IPS-20b (cell line): ENCODE results near the gene PCBD2.
"Not testable (repeated sequence)": the region's sequence is repeated elsewhere in the genome, so short reads cannot be mapped to it uniquely, and the experiment has no call there.

Source experiments
- H3K27ac ChIP-seq: one replicate; pipeline ENCODE4 v1.5.1; 2013; ENCODE audit warnings: low read length
- H3K27me3 ChIP-seq: 2 replicates; pipeline ENCODE4 v1.6.1; 2013; ENCODE audit warnings: mild to moderate bottlenecking, low read length, inconsistent platforms; ENCODE audit not compliant: insufficient read depth
- H3K36me3 ChIP-seq: 2 replicates; pipeline ENCODE4 v1.6.1; 2013; ENCODE audit warnings: low read depth, mild to moderate bottlenecking, inconsistent platforms, low read length, moderate library complexity; ENCODE audit not compliant: insufficient read depth
- H3K4me1 ChIP-seq: 2 replicates; pipeline ENCODE4 v1.6.1; 2013; ENCODE audit warnings: mild to moderate bottlenecking, control low read depth, inconsistent platforms, low read length, moderate library complexity; ENCODE audit not compliant: insufficient read depth
- H3K4me3 ChIP-seq: 2 replicates; pipeline ENCODE4 v1.5.1; 2013; ENCODE audit warnings: mild to moderate bottlenecking, low read length, inconsistent platforms
- H3K9ac ChIP-seq: 2 replicates; pipeline ENCODE4 v1.6.1; 2013; ENCODE audit warnings: low read depth, mild to moderate bottlenecking, inconsistent platforms, low read length, moderate library complexity
- H3K9me3 ChIP-seq: 2 replicates; pipeline ENCODE4 v1.6.1; 2013; ENCODE audit warnings: mild to moderate bottlenecking, low read depth, low read length, inconsistent platforms; ENCODE audit not compliant: insufficient read depth

The PCBD2 gene

GRCh38 chr5:134881711-134882110, 23.2 kb upstream of the PCBD2 start:
- H3K9ac ChIP-seq, H3K9me3 ChIP-seq, H3K4me1 ChIP-seq, H3K36me3 ChIP-seq, H3K27me3 ChIP-seq, H3K4me3 ChIP-seq, H3K27ac ChIP-seq: not testable (repeated sequence)

GRCh38 chr5:134887593-134888159, 17.3 kb upstream of the PCBD2 start:
- Histone ChIP-seq H3K9ac (no peak overlapping the region), H3K27me3 (no peaks in the 10 kb centered on the region), H3K4me3 (no peak overlapping the region), H3K4me1 (no peaks in the 10 kb centered on the region), H3K36me3 (no peaks in the 10 kb centered on the region), H3K9me3 (no peaks in the 10 kb centered on the region), H3K27ac (no peak overlapping the region)

- Histone ChIP-seq H3K4me3 (no peak overlapping the region), H3K9ac (no peak overlapping the region), H3K4me1 (no peaks in the 10 kb centered on the region), H3K9me3 (no peaks in the 10 kb centered on the region), H3K36me3 (no peaks in the 10 kb centered on the region), H3K27ac (no peak overlapping the region), H3K27me3 (no peaks in the 10 kb centered on the region)
Observed at GRCh38 chr5:134889335-134889734, 15.6 kb upstream of the PCBD2 start.

GRCh38 chr5:134891473-134891872, 13.5 kb upstream of the PCBD2 start:
- Histone ChIP-seq H3K36me3 (no peaks in the 10 kb centered on the region), H3K27me3 (no peaks in the 10 kb centered on the region), H3K4me3 (no peak overlapping the region), H3K9ac (no peak overlapping the region), H3K4me1 (no peaks in the 10 kb centered on the region), H3K9me3 (no peaks in the 10 kb centered on the region), H3K27ac (no peak overlapping the region)

GRCh38 chr5:134892282-134892681, 12.6 kb upstream of the PCBD2 start:
- Histone ChIP-seq H3K4me1 (no peaks in the 10 kb centered on the region), H3K9ac (no peak overlapping the region), H3K27ac (no peak overlapping the region), H3K4me3 (no peak overlapping the region), H3K9me3 (no peaks in the 10 kb centered on the region), H3K27me3 (no peaks in the 10 kb centered on the region), H3K36me3 (no peaks in the 10 kb centered on the region)

GRCh38 chr5:134892926-134893325, 12.0 kb upstream of the PCBD2 start:
- Histone ChIP-seq H3K27ac (no peak overlapping the region), H3K36me3 (no peaks in the 10 kb centered on the region), H3K9ac (no peak overlapping the region), H3K4me1 (no peaks in the 10 kb centered on the region), H3K27me3 (no peaks in the 10 kb centered on the region), H3K4me3 (no peak overlapping the region), H3K9me3 (no peaks in the 10 kb centered on the region)

- Histone ChIP-seq H3K27ac (no peak overlapping the region), H3K4me3 (no peak overlapping the region), H3K9me3 (no peaks in the 10 kb centered on the region), H3K9ac (no peak overlapping the region), H3K4me1 (no peaks in the 10 kb centered on the region), H3K27me3 (no peaks in the 10 kb centered on the region), H3K36me3 (no peaks in the 10 kb centered on the region)
Observed at GRCh38 chr5:134893748-134894505, 11.0 kb upstream of the PCBD2 start.

- Histone ChIP-seq H3K9me3 (no peaks in the 10 kb centered on the region), H3K27me3 (no peaks in the 10 kb centered on the region), H3K27ac (no peak overlapping the region), H3K4me1 (peaks cover 5% of the 10 kb centered on the region; the same call in 1 of the 2 replicates), H3K4me3 (no peak overlapping the region), H3K9ac (no peak overlapping the region), H3K36me3 (peaks cover 7% of the 10 kb centered on the region; the same call in 1 of the 2 replicates)
Observed at GRCh38 chr5:134902071-134902801, 2.7 kb upstream of the PCBD2 start.

- Histone ChIP-seq H3K36me3 (peaks cover 14% of the 10 kb centered on the region), H3K9ac (peak overlapping the region; percentile 96), H3K9me3 (no peaks in the 10 kb centered on the region), H3K4me3 (peak overlapping the region; percentile 94), H3K27ac (peak overlapping the region; percentile 46), H3K27me3 (no peaks in the 10 kb centered on the region), H3K4me1 (peaks cover 5% of the 10 kb centered on the region; the same call in 1 of the 2 replicates)
Observed at GRCh38 chr5:134905246-134905996, 490 bp downstream of the PCBD2 start.

- H3K9me3 ChIP-seq = no peaks in the 10 kb centered on the region
- peaks cover 5% of the 10 kb centered on the region; the same call in 1 of the 2 replicates for H3K4me1 ChIP-seq
- H3K27ac ChIP-seq = no peak overlapping the region
- no peak overlapping the region for H3K9ac ChIP-seq
- peaks cover 28% of the 10 kb centered on the region for H3K36me3 ChIP-seq
- no peaks in the 10 kb centered on the region for H3K27me3 ChIP-seq
- H3K4me3 ChIP-seq = no peak overlapping the region
Observed at GRCh38 chr5:134906811-134907210, 1.9 kb downstream of the PCBD2 start.

- H3K4me3 ChIP-seq = not testable (repeated sequence)
Observed at GRCh38 chr5:134910752-134911151, 5.8 kb downstream of the PCBD2 start.

More at GRCh38 chr5:134910752-134911151, 5.8 kb downstream of the PCBD2 start:
- H3K9me3 ChIP-seq, H3K9ac ChIP-seq, H3K4me1 ChIP-seq, H3K27ac ChIP-seq, H3K27me3 ChIP-seq: not testable (repeated sequence)
- peaks cover 62% of the 10 kb centered on the region for H3K36me3 ChIP-seq
